ENCODE measurements around the gene TSPAN15. TPM values are rescaled to one million over a fixed set of nuclear protein-coding genes. Genes with fewer than 3 reads are reported as not detected.

Gene TSPAN15
- total and polyA plus RNA-seq, 2 of the 4 experiments (the other 2 are of a cell fraction), result 0.48 TPM; not detected in 1

- no peak overlapping the region for H2BK15ac ChIP-seq (ENCODE audit: low read depth, low read length)
- no peak overlapping the region for H3K9ac ChIP-seq (ENCODE audit: low read depth, low read length)
- WGBS, 2 experiments (ENCODE audit: extremely low coverage in 2 of 2, insufficient read length in 1 of 2), result 7% methylated on average over 16 of the region's 38 CpGs; no CpG with 5 or more reads in 1 of the 2 experiments
- no TSS peak for BruUV-seq (replicated peaks)
- no peak overlapping the region for H3K4ac ChIP-seq (ENCODE audit: low read depth, low read length)
- no peaks in the 10 kb centered on the region for H3K36me3 ChIP-seq (ENCODE audit: control insufficient read depth, insufficient read depth, low read length)
- DNase-seq, result no peak
- H3K9me1 ChIP-seq (ENCODE audit: insufficient read depth, low read length), result peaks cover 4% of the 10 kb centered on the region
- peak; percentile 25; the same call in 1 of the 2 replicates for ATAC-seq (ENCODE audit: low read depth)
- ChIA-PET CTCF (no interaction called here), POLR2A (ENCODE audit: unreplicated experiment) (no interaction called here)
- H3K18ac ChIP-seq (ENCODE audit: low read depth, low read length), result no peak overlapping the region
- peak overlapping the region; percentile 43 for H3K4me3 ChIP-seq (ENCODE audit: insufficient read depth, low read depth, low read length)
- dilution Hi-C loops (cut with HindIII; ENCODE audit: low sequenced_read_pairs, unreplicated experiment) (no loop called here), intact Hi-C loops (cut with micrococcal nuclease) (no loop called here), in situ Hi-C loops (cut with MboI; ENCODE audit: low sequenced_read_pairs) (no loop called here)
- peak overlapping the region; percentile 70 for H3K4me2 ChIP-seq (ENCODE audit: low read depth, low read length)
- H3K79me1 ChIP-seq (ENCODE audit: low read depth in 1 of 2, low read length in 2 of 2), result no peaks in the 10 kb centered on the region
- no peak overlapping the region for H4K5ac ChIP-seq (ENCODE audit: low read depth, low read length)
- no peak overlapping the region for H4K91ac ChIP-seq (ENCODE audit: insufficient read depth, low read depth, low read length)
- no peak overlapping the region for H2BK20ac ChIP-seq (ENCODE audit: low read depth, low read length)
- no peak overlapping the region for H4K8ac ChIP-seq (ENCODE audit: low read depth in 2 of 2, low read length in 2 of 2)
- H3K27ac ChIP-seq (ENCODE audit: insufficient read depth, low read length), result no peak overlapping the region
- peak overlapping the region; percentile 74 for H2AFZ ChIP-seq (replicated peaks; ENCODE audit: low read length, poor library complexity)
- H2AK9ac ChIP-seq (replicated peaks; ENCODE audit: low read depth, low read length, poor library complexity), result peak overlapping the region; percentile 20
- no peak overlapping the region for H3K56ac ChIP-seq (ENCODE audit: extremely low read depth, insufficient read depth, low read length)
- no peak overlapping the region for H3K14ac ChIP-seq (replicated peaks; ENCODE audit: low read depth, low read length)
- no peaks in the 10 kb centered on the region for H4K20me1 ChIP-seq (ENCODE audit: insufficient read depth, low read length)
- no peak for TF ChIP-seq MAFK (IDR thresholded peaks at IDR 0.05; ENCODE audit: low read depth, low read length)
- TF ChIP-seq MXI1 (IDR thresholded peaks at IDR 0.05; ENCODE audit: borderline replicate concordance, low read depth, low read length), result no peak
- TF ChIP-seq CEBPB (IDR thresholded peaks at IDR 0.05; ENCODE audit: low read depth, low read length), result no peak
- peaks cover 16% of the 10 kb centered on the region for H3K27me3 ChIP-seq (ENCODE audit: control insufficient read depth, insufficient read depth, low read length)
- no peak overlapping the region; the same call in 1 of the 2 replicates for H3K23ac ChIP-seq (ENCODE audit: low read depth, low read length)
- H2BK5ac ChIP-seq (ENCODE audit: low read depth, low read length, poor library complexity, severe bottlenecking), result no peak overlapping the region
- no peak overlapping the region for H2AK5ac ChIP-seq (ENCODE audit: low read depth, low read length)
- H3K4me1 ChIP-seq (ENCODE audit: control insufficient read depth, insufficient read depth, low read length), result peaks cover 5% of the 10 kb centered on the region
- H2BK120ac ChIP-seq (ENCODE audit: low read depth, low read length), result no peak overlapping the region
- no peaks in the 10 kb centered on the region for H3K9me3 ChIP-seq (ENCODE audit: control insufficient read depth, insufficient read depth, low read length)
Measured at GRCh38 chr10:69451784-69452251, 553 bp downstream of the TSPAN15 start.
